Transverse colon (tissue), 4 donors: Measurements from ENCODE around the gene FBXL17. TPM values are rescaled to one million over a fixed set of nuclear protein-coding genes. Genes with fewer than 3 reads are reported as not detected.

Experiments
- DNase-seq: peaks from one replicate; pipeline ENCODE4 v3.0.0-alpha.2; 2019
- H3K27ac ChIP-seq, 4 donors: fragments of 200-600 bp; sonication (generic); 2 replicates each; pipeline ENCODE4 v1.5.1; 2016 to 2018; ENCODE audit warnings: inconsistent platforms in 4 of 4
- H3K27me3 ChIP-seq: fragments of 200-600 bp; sonication (generic); 2 replicates; pipeline ENCODE4 v1.5.1; 2017; ENCODE audit warnings: inconsistent platforms
- H3K36me3 ChIP-seq, 4 donors: fragments of 200-600 bp; sonication (generic); 2 replicates each; pipeline ENCODE4 v1.5.1; 2017 to 2019; ENCODE audit warnings: inconsistent platforms in 4 of 4
- H3K4me1 ChIP-seq, 4 donors: fragments of 200-600 bp; sonication (generic); 2 replicates each; pipeline ENCODE4 v1.5.1; 2017 to 2020; ENCODE audit warnings: inconsistent platforms in 4 of 4
- H3K4me3 ChIP-seq, 4 donors: fragments of 200-600 bp; sonication (generic); 1 replicate in 1 of 4; 2 replicates in 3 of 4; pipeline versions ENCODE4 v1.5.1 to v1.6.1; 2017 to 2019; ENCODE audit warnings: inconsistent platforms in 4 of 4
- H3K9me3 ChIP-seq, 2 donors: fragments of 200-600 bp; sonication (generic); 2 replicates each; pipeline ENCODE4 v1.5.1; 2017 to 2019; ENCODE audit warnings: inconsistent platforms in 2 of 2
- CTCF ChIP-seq, 5 experiments: fragments of 200-600 bp in 3 of 5; fragments of 450-650 bp in 2 of 5; sonication (generic) in 3 of 5; IDR thresholded peaks; 1 replicate in 2 of 5; 2 replicates in 3 of 5; pipeline ENCODE4 v1.5.1; 2016 to 2017; ENCODE audit warnings: antibody characterized with exemption in 5 of 5, inconsistent platforms in 3 of 5, mild to moderate bottlenecking in 2 of 5, moderate library complexity in 1 of 5
- EP300 ChIP-seq: sonication (generic); formaldehyde crosslinking; IDR thresholded peaks from one replicate; pipeline ENCODE4 v1.6.1; 2017; ENCODE audit warnings: antibody characterized with exemption, low read depth
- POLR2A ChIP-seq: fragments of 450-650 bp; IDR thresholded peaks from one replicate; pipeline ENCODE4 v1.6.1; 2016; ENCODE audit warnings: antibody characterized with exemption, mild to moderate bottlenecking, moderate library complexity
- POLR2AphosphoS5 ChIP-seq, 3 donors: sonication (generic); formaldehyde crosslinking; IDR thresholded peaks; one replicate each; pipeline ENCODE4 v1.6.1; 2016; ENCODE audit warnings: antibody characterized with exemption in 3 of 3
- WGBS, 2 donors: methylation state at CpG; one replicate each; pipeline ENCODE4 v1.1.5; 2018; ENCODE audit warnings: low coverage in 1 of 2; 5-methylcytosine and 5-hydroxymethylcytosine counted together
- in situ Hi-C, 4 donors: fragments of 200-750 bp; cut with MboI; loops; one replicate each; pipeline versions ENCODE4 v1.15.0 to v1.15.1; 2017; ENCODE audit warnings: low sequenced_read_pairs in 3 of 4, low pct_ligation_motif_present in 1 of 4, low pct_unique_long_range_greater_than_20kb in 1 of 4
- intact Hi-C: fragments of 100-400 bp; cut with DNase I; formaldehyde crosslinking; loops from one replicate; pipeline ENCODE4 v1.15.1; 2023; ENCODE audit warnings: low total_unique reads
- total RNA-seq, 4 donors: library from RNA; depleted of rRNA; stranded (reverse); fragments of >200 nt; gene quantifications; one replicate each; pipeline ENCODE4 v1.1.0, GENCODE V29; 2016

FBXL17 gene
- total RNA-seq, 4 donors from 2014 or later = 17.7 to 99.5 (median 24.6) TPM

- no peak overlapping the region for H3K27ac ChIP-seq
- intact Hi-C loops (no loop called here), in situ Hi-C loops (no loop called here)
- H3K4me1 ChIP-seq = no peaks in the 10 kb centered on the region
- no peak for TF ChIP-seq EP300
- DNase-seq = no peak
- H3K36me3 ChIP-seq = no peaks in the 10 kb centered on the region
- no peaks in the 10 kb centered on the region for H3K27me3 ChIP-seq
- peaks cover 21 to 26% of the 10 kb centered on the region in 2 donors for H3K9me3 ChIP-seq
- no peak overlapping the region for H3K4me3 ChIP-seq
- 98 to 100% methylated on average over 1 to 2 of the region's 2 CpGs for WGBS, 2 donors
Measured at GRCh38 chr5:108372369-108372768, 9.5 kb downstream of the FBXL17 start.

- no peak for TF ChIP-seq EP300
- TF ChIP-seq CTCF (IDR thresholded peaks at IDR 0.05) = no peak
- TF ChIP-seq POLR2A = no peak
- TF ChIP-seq POLR2AphosphoS5 (IDR thresholded peaks at IDR 0.05) = no peak
- Histone ChIP-seq H3K36me3 (no peaks in the 10 kb centered on the region), H3K9me3 (peaks cover 18 to 23% of the 10 kb centered on the region in 2 donors), H3K4me1 (no peaks in the 10 kb centered on the region), H3K27ac (no peak overlapping the region), H3K27me3 (no peaks in the 10 kb centered on the region), H3K4me3 (no peak overlapping the region)
- in situ Hi-C loops (no loop called here), intact Hi-C loops (no loop called here)
- no peak for DNase-seq
- 60 to 62% methylated on average over 1 to 2 of the region's 2 CpGs for WGBS, 2 donors
Measured at GRCh38 chr5:108371263-108371662, 10.6 kb downstream of the FBXL17 start.

DNA sequence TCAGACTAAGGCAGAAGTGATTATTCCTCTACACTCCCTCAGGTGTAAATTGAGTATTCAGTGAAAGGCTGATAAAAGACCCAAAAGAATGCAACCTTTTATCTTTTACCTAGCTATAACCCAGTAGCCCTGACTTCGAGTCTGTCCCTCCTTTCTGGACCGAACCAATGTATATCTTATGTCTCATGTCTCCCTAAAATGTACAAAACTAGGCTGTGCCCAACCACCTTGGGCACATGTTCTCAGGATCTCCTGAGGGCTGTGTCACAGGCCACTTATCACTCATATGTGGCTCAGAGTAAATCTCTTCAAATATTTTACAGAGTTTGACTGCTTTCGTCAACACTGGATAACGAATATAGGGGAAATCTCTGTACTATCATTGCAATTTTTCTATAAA, 12.7 kb downstream of the FBXL17 start:
- no peak overlapping the region for H3K27ac ChIP-seq
- H3K27me3 ChIP-seq = no peaks in the 10 kb centered on the region
- in situ Hi-C loops (no loop called here), intact Hi-C loops (loop anchor here (1.0 kb wide), 1 partner anchor 8 kb away; no protein-coding TSS in a partner anchor)
- no peaks in the 10 kb centered on the region for H3K4me1 ChIP-seq
- TF ChIP-seq POLR2A (no peak), CTCF (IDR thresholded peaks at IDR 0.05) (no peak), POLR2AphosphoS5 (IDR thresholded peaks at IDR 0.05) (no peak), EP300 (no peak)
- no peaks in the 10 kb centered on the region for H3K36me3 ChIP-seq
- peaks cover 7 to 10% of the 10 kb centered on the region in 2 donors for H3K9me3 ChIP-seq
- H3K4me3 ChIP-seq = no peak overlapping the region
- DNase-seq = no peak
- 95 to 100% methylated on average over 4 of the region's 4 CpGs for WGBS, 2 donors

DNA sequence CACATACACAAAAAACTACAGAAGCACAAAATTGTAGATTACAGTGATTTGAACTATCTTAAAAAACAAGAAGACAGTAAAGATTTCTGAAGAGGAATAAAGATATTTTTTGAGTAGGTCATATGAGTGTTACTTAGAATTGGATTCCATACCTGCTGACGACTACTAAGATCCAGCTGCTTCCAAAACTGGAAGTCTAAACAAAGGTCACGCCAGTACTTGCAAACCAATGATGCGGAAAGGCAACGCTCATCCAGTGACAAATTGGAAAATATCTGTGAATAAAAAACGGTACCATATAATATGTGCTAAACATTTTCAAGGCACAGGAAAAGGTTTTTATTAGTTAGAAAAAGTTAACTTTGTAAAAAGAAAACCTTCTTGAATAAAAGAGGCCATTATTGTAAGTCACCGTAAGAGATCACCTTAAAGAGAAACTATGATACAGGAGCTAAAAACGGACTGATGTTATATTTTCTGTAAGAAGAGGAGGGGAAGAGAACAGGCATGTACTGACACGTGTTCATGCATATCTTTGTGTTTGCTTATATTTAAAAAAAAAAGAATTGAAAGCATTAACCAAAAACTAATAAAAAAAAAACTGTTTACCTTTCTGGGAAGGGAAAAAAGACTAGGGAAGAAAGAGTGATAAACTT, 14.1 kb downstream of the FBXL17 start:
- H3K27me3 ChIP-seq = no peaks in the 10 kb centered on the region
- H3K4me1 ChIP-seq = no peaks in the 10 kb centered on the region
- TF ChIP-seq CTCF (IDR thresholded peaks at IDR 0.05) (no peak), POLR2A (no peak), EP300 (no peak), POLR2AphosphoS5 (IDR thresholded peaks at IDR 0.05) (no peak)
- H3K9me3 ChIP-seq = peaks cover 0 to 4% of the 10 kb centered on the region in 2 donors
- DNase-seq = no peak
- in situ Hi-C loops = no loop called here
- no peak overlapping the region for H3K4me3 ChIP-seq
- 86 to 88% methylated on average over 8 of the region's 8 CpGs for whole genome bisulfite sequencing, 2 donors
- H3K36me3 ChIP-seq = no peaks in the 10 kb centered on the region
- H3K27ac ChIP-seq = no peak overlapping the region
- intact Hi-C loops = no loop called here

DNA sequence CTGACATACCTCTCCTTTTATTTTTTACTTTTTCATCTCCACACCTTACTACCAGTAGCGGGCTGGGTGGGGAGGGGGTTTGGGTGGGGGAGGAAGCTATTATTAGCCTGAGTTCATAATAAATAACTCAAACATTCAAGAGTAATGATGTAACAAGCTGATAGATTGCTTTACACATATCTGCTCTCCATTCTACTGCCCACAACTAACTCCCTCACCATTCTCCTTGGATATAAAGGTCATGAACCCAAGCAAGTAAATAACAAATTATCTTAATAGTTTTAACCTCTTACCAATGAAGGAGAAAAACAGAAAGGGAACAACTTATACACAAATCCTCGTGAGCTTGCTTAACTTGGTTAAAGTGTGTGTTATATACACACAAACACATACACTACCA, 15.4 kb downstream of the FBXL17 start:
- 79 to 82% methylated on average over 2 of the region's 2 CpGs for WGBS, 2 donors
- in situ Hi-C loops = no loop called here
- H3K4me1 ChIP-seq = peaks cover 0 to 5% (median 2%) of the 10 kb centered on the region in 4 donors

More for the DNA sequence above, 15.4 kb downstream of the FBXL17 start:
- no peak overlapping the region for H3K27ac ChIP-seq
- H3K4me3 ChIP-seq = no peak overlapping the region
- intact Hi-C loops = no loop called here
- no peak for DNase-seq
- no peaks in the 10 kb centered on the region for H3K9me3 ChIP-seq
- no peaks in the 10 kb centered on the region for H3K36me3 ChIP-seq
- TF ChIP-seq EP300 = no peak
- TF ChIP-seq POLR2A = no peak
- TF ChIP-seq CTCF (IDR thresholded peaks at IDR 0.05) = no peak
- no peak for TF ChIP-seq POLR2AphosphoS5 (IDR thresholded peaks at IDR 0.05)
- H3K27me3 ChIP-seq = no peaks in the 10 kb centered on the region
